Endothelial cell of umbilical vein (primary cell): ENCODE results near the gene BIRC5. TPM values are rescaled to one million over a fixed set of nuclear protein-coding genes. Genes with fewer than 3 reads are reported as not detected.

Experiments
- BruUV-seq: library from RNA; stranded (reverse); fragments of 400-500 nt; replicated peaks from 2 replicates; lab custom pipeline; 2021; lab: Mats Ljungman, UMichigan
- CTCF ChIA-PET: fragments of 300-600, 350-600 bp; sonication (Branson Sonifier 250); formaldehyde crosslinking; loops from one replicate; lab custom pipeline; 2021; ENCODE audit warnings: antibody characterized with exemption, inconsistent platforms; lab: Charles Lee
- POLR2A ChIA-PET: fragments of 300-600, 350-600 bp; sonication (Branson Sonifier 250); formaldehyde crosslinking; loops from one replicate; lab custom pipeline; 2021; ENCODE audit warnings: antibody characterized with exemption, inconsistent platforms; lab: Charles Lee
- DNase-seq: peaks from one replicate; pipeline ENCODE4 v3.0.0-alpha.2; 2011; ENCODE audit warnings: low read depth, low spot score
- FAIRE-seq: peaks from 2 replicates; lab custom pipeline; 2011; peaks lifted over from hg19 to GRCh38; lab: Jason Lieb, UNC
- H2AFZ ChIP-seq: 2 replicates; pipeline ENCODE4 v1.6.0; 2012; ENCODE audit warnings: low read depth, low read length, control low read depth, inconsistent platforms
- H3K27ac ChIP-seq: 2 replicates; pipeline ENCODE4 v1.5.1; 2011; ENCODE audit warnings: low read depth, mild to moderate bottlenecking, control low read depth, low read length, moderate library complexity; ENCODE audit not compliant: insufficient read depth
- H3K27me3 ChIP-seq, 2 experiments: 2 replicates each; pipeline versions ENCODE4 v1.6.0 to v1.6.1; 2011; ENCODE audit warnings: low read length in 2 of 2, mixed read lengths in 1 of 2; ENCODE audit not compliant: control insufficient read depth in 2 of 2, insufficient read depth in 2 of 2
- H3K36me3 ChIP-seq, 2 experiments: 2 replicates in 1 of 2; 3 replicates in 1 of 2; pipeline ENCODE4 v1.5.1; 2011; ENCODE audit warnings: low read length in 2 of 2, mild to moderate bottlenecking in 1 of 2, moderate library complexity in 1 of 2; ENCODE audit not compliant: control insufficient read depth in 2 of 2, insufficient read depth in 2 of 2; ENCODE audit errors: extremely low read depth in 1 of 2
- H3K4me1 ChIP-seq: 3 replicates; pipeline ENCODE4 v1.5.1; 2011; ENCODE audit warnings: mild to moderate bottlenecking, low read length; ENCODE audit not compliant: control insufficient read depth, insufficient read depth; ENCODE audit errors: extremely low read depth
- H3K4me2 ChIP-seq: 2 replicates; pipeline ENCODE4 v1.6.1; 2011; ENCODE audit warnings: low read length, control low read depth, mixed read lengths; ENCODE audit not compliant: insufficient read depth
- H3K4me3 ChIP-seq, 3 experiments: fragments of 200-600 bp in 1 of 3; sonication (generic), shearing (Covaris generic) in 1 of 3; replicated peaks in 1 of 3; 2 replicates each; pipeline ENCODE4 v1.5.1; 2011 to 2016; ENCODE audit warnings: control low read depth in 3 of 3, low read length in 3 of 3, mild to moderate bottlenecking in 2 of 3, inconsistent platforms in 1 of 3, low read depth in 1 of 3, moderate library complexity in 1 of 3; ENCODE audit not compliant: insufficient read depth in 1 of 3
- H3K79me2 ChIP-seq: 2 replicates; pipeline ENCODE4 v1.6.0; 2012; ENCODE audit warnings: low read length, inconsistent platforms; ENCODE audit not compliant: control insufficient read depth, insufficient read depth
- H3K9ac ChIP-seq: replicated peaks from 2 replicates; pipeline ENCODE3; 2011; ENCODE audit warnings: low read length, control low read depth; ENCODE audit not compliant: insufficient read depth; ENCODE audit errors: extremely low read depth
- H3K9me1 ChIP-seq: replicated peaks from 3 replicates; pipeline ENCODE4 v1.6.0; 2011; ENCODE audit warnings: mild to moderate bottlenecking, low read length; ENCODE audit not compliant: control insufficient read depth, insufficient read depth; ENCODE audit errors: extremely low read depth
- H3K9me3 ChIP-seq: replicated peaks from 2 replicates; pipeline ENCODE4 v1.5.1; 2012; ENCODE audit warnings: low read length, inconsistent platforms; ENCODE audit not compliant: control insufficient read depth, insufficient read depth
- H4K20me1 ChIP-seq: replicated peaks from 2 replicates; pipeline ENCODE3; 2011; ENCODE audit warnings: mild to moderate bottlenecking, low read length; ENCODE audit not compliant: control insufficient read depth, insufficient read depth; ENCODE audit errors: extremely low read depth
- EZH2 ChIP-seq: IDR thresholded peaks from 2 replicates; pipeline ENCODE4 v1.6.1; 2012; ENCODE audit warnings: borderline replicate concordance, low read depth, mild to moderate bottlenecking, moderate library complexity, low read length, inconsistent platforms; ENCODE audit not compliant: severe bottlenecking
- FOS ChIP-seq: IDR thresholded peaks from 2 replicates; pipeline ENCODE4 v1.6.1; 2011; ENCODE audit warnings: mild to moderate bottlenecking, low read length, moderate library complexity, borderline replicate concordance; ENCODE audit not compliant: insufficient read depth
- GATA2 ChIP-seq: IDR thresholded peaks from 2 replicates; pipeline ENCODE4 v1.7.0; 2011; ENCODE audit warnings: low read depth, mild to moderate bottlenecking, moderate library complexity, mixed read lengths, low read length; ENCODE audit not compliant: insufficient read length, insufficient read depth
- JUN ChIP-seq: IDR thresholded peaks from 2 replicates; pipeline ENCODE4 v1.6.1; 2011; ENCODE audit warnings: borderline replicate concordance, low read depth; ENCODE audit not compliant: insufficient read length, insufficient read depth
- MYC ChIP-seq: IDR thresholded peaks from one replicate; pipeline ENCODE4 v1.6.1; 2011; ENCODE audit warnings: mild to moderate bottlenecking, low read depth, low read length
- POLR2A ChIP-seq: IDR thresholded peaks from 2 replicates; pipeline ENCODE4 v1.6.1; 2012; ENCODE audit warnings: low read depth, mild to moderate bottlenecking, control low read depth, low read length
- POLR2AphosphoS5 ChIP-seq: IDR thresholded peaks from 2 replicates; pipeline ENCODE4 v1.6.1; 2012; ENCODE audit warnings: low read depth, mild to moderate bottlenecking, control low read depth, low read length, moderate library complexity; ENCODE audit not compliant: insufficient read depth
- dilution Hi-C: fragments of 300-500 bp; cut with MboI; formaldehyde crosslinking; loops from one replicate; pipeline ENCODE4 v1.15.0; 2019; ENCODE audit warnings: low sequenced_read_pairs; ENCODE audit not compliant: extremely low pct_ligation_motif_present
- intact Hi-C: fragments of 100-400 bp; cut with micrococcal nuclease; formaldehyde crosslinking; loops from one replicate; pipeline ENCODE4 v1.10.0; 2022
- polyA plus RNA-seq, 4 experiments: library from polyadenylated mRNA; depleted of rRNA in 3 of 4; stranded (reverse) in 3 of 4; unstranded in 1 of 4; fragments of >200 nt; gene quantifications; 2 replicates each; pipeline versions ENCODE4 v1.2.1 to v1.2.3, GENCODE V29; 2011 to 2012; ENCODE audit warnings: missing spikeins in 1 of 4
- total RNA-seq: library from RNA; stranded (reverse); gene quantifications from 2 replicates; pipeline ENCODE4 v1.2.3, GENCODE V29; 2021
- TF ChIP-seq, protein P1 (sequence below): IDR thresholded peaks from 2 replicates; pipeline ENCODE4 v1.6.1; 2011; ENCODE audit not compliant: insufficient read depth, insufficient read length
- TF ChIP-seq, protein P2 (sequence below), 2 donors: IDR thresholded peaks; 1 replicate in 1 of 2; 2 replicates in 1 of 2; pipeline ENCODE4 v1.5.1; 2011; ENCODE audit warnings: low read length in 2 of 2, mild to moderate bottlenecking in 2 of 2, moderate library complexity in 2 of 2, control low read depth in 1 of 2, inconsistent platforms in 1 of 2, low read depth in 1 of 2; ENCODE audit not compliant: insufficient read depth in 1 of 2; ENCODE audit errors: extremely low read depth in 1 of 2

The BIRC5 gene
- total and polyA plus RNA-seq, 2 donors (not counting 3 experiments of a cell fraction or from before 2014, with no cell fraction given), result 32.8 to 74.6 TPM

DNA sequence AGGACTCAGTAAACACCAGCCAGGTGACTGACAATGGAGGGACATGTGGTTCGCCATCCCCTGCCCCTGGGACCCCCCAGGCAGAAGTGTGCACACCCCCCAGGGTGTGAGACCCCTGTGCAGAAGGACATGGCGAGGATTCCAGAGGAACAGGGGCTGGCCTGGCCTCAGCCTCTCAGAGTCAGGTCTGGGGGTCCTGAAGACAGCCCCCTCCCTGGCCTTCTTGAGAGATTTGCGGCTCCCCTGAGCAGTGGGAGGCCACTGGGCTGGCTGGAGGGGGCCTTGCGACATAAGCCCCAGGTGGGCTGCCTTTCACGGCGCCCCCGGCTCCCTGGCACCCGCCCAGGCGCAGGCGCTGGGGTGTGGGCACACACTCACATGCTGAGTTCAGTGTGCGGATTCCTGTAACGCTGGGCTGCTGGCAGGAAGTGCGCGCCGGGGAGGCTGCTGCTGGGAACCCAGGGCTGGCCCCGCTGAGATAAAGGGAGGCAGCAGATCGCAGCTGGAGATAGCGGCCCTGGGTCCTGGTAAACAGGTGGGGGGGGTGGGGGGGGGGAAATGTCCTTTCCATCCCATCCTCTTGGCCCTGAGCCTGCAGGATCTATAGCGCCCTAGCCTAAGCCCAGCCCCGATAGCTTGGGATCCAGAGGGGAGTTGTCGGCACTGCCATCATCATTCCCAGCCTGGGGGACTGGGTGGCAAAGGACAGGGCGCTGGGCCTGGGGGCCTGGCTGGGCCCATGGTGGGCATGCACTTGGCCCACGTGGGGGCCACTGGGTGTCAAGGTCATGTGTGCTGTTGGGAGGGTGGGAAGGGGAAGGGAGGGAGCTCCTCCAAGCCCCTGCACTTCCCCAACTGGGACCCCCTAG is 44.5 kb downstream of the BIRC5 start:
- no peaks in the 10 kb centered on the region for H3K9me1 ChIP-seq
- peaks cover 16% of the 10 kb centered on the region for H3K4me1 ChIP-seq
- no peak overlapping the region for H3K4me2 ChIP-seq
- H3K9ac ChIP-seq, result no peak overlapping the region
- H3K27ac ChIP-seq, result no peak overlapping the region
- POLR2A ChIA-PET, result interaction anchor here (0.6 kb wide), 1 partner anchor 32 kb away, joined by 3 read pairs; no protein-coding TSS in a partner anchor
- no peak overlapping the region for H3K4me3 ChIP-seq
- no peaks in the 10 kb centered on the region for H3K79me2 ChIP-seq
- dilution Hi-C loops (no loop called here), intact Hi-C loops (loop anchor here (10.0 kb wide), 1 partner anchor 446 kb away; no protein-coding TSS in a partner anchor)
- DNase-seq (peak; percentile 72), FAIRE-seq (peak; percentile 55)
- no peaks in the 10 kb centered on the region for H4K20me1 ChIP-seq
- H3K9me3 ChIP-seq, result no peaks in the 10 kb centered on the region
- no peaks in the 10 kb centered on the region for H3K27me3 ChIP-seq
- no peak overlapping the region for H2AFZ ChIP-seq
- CTCF ChIA-PET, result interaction anchor here (0.6 to 1.5 kb wide), 3 partner anchors 9 to 1242 kb away, joined by 3 to 7 read pairs (median 4); no protein-coding TSS in a partner anchor
- no peaks in the 10 kb centered on the region for H3K36me3 ChIP-seq
- TF ChIP-seq POLR2AphosphoS5 (no peak), FOS (no peak), EZH2 (no peak), POLR2A (no peak), MYC (no peak), GATA2 (no peak), JUN (no peak)
- TF ChIP-seq, protein P1, sequence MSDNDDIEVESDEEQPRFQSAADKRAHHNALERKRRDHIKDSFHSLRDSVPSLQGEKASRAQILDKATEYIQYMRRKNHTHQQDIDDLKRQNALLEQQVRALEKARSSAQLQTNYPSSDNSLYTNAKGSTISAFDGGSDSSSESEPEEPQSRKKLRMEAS, result no peak
- TF ChIP-seq, protein P2, sequence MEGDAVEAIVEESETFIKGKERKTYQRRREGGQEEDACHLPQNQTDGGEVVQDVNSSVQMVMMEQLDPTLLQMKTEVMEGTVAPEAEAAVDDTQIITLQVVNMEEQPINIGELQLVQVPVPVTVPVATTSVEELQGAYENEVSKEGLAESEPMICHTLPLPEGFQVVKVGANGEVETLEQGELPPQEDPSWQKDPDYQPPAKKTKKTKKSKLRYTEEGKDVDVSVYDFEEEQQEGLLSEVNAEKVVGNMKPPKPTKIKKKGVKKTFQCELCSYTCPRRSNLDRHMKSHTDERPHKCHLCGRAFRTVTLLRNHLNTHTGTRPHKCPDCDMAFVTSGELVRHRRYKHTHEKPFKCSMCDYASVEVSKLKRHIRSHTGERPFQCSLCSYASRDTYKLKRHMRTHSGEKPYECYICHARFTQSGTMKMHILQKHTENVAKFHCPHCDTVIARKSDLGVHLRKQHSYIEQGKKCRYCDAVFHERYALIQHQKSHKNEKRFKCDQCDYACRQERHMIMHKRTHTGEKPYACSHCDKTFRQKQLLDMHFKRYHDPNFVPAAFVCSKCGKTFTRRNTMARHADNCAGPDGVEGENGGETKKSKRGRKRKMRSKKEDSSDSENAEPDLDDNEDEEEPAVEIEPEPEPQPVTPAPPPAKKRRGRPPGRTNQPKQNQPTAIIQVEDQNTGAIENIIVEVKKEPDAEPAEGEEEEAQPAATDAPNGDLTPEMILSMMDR (IDR thresholded peaks at IDR 0.05; ENCODE audit: extremely low read depth in 1 of 2, insufficient read depth in 1 of 2, low read depth in 1 of 2, low read length in 2 of 2), result no peak
- no TSS peak for BruUV-seq
